ENCODE results near the gene CHL1.

CHL1 gene

DNA sequence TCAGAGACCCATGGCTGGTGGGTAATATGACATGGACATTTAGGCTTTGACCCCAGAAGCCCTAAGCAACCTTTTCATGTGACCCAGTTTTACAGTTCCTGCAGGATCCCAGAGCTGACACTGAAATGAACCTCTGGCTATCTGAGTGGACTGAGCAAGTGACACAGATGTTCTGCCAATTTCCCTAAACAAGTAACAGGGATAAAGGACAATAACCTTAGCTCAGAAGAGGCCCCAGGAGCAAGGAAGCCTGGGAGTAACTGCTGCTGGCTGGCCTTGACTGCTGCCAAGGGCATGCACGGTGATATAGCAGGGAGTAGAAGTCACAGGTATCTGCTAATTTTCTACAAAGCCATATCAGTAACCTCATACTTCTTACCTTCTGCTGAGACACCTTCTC is 177.9 kb downstream of the CHL1 start:
- H3K4me3 ChIP-seq (ENCODE audit: low read length) = no peak overlapping the region
- no peak overlapping the region for H3K4me2 ChIP-seq (ENCODE audit: low read depth, low read length)
- no peaks in the 10 kb centered on the region for H3K36me3 ChIP-seq (replicated peaks; ENCODE audit: insufficient read depth, low read length)
- no peak overlapping the region for H3K9ac ChIP-seq (ENCODE audit: low read length)
- no peak for TF ChIP-seq EZH2phosphoT487 (IDR thresholded peaks at IDR 0.05; ENCODE audit: low read length)
- TF ChIP-seq, protein P1, sequence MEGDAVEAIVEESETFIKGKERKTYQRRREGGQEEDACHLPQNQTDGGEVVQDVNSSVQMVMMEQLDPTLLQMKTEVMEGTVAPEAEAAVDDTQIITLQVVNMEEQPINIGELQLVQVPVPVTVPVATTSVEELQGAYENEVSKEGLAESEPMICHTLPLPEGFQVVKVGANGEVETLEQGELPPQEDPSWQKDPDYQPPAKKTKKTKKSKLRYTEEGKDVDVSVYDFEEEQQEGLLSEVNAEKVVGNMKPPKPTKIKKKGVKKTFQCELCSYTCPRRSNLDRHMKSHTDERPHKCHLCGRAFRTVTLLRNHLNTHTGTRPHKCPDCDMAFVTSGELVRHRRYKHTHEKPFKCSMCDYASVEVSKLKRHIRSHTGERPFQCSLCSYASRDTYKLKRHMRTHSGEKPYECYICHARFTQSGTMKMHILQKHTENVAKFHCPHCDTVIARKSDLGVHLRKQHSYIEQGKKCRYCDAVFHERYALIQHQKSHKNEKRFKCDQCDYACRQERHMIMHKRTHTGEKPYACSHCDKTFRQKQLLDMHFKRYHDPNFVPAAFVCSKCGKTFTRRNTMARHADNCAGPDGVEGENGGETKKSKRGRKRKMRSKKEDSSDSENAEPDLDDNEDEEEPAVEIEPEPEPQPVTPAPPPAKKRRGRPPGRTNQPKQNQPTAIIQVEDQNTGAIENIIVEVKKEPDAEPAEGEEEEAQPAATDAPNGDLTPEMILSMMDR (IDR thresholded peaks at IDR 0.05; ENCODE audit: low read length) = no peak
- TF ChIP-seq EZH2 (optimal IDR thresholded peaks at IDR 0.05; ENCODE audit: low read depth, low read length) = no peak
- H2AFZ ChIP-seq (ENCODE audit: low read length) = no peak overlapping the region
- no peaks in the 10 kb centered on the region for H3K4me1 ChIP-seq (ENCODE audit: low read length)
- H4K20me1 ChIP-seq (ENCODE audit: insufficient read depth, low read length) = no peaks in the 10 kb centered on the region
- H3K9me2 ChIP-seq (replicated peaks; ENCODE audit: insufficient read depth, low read length) = no peaks in the 10 kb centered on the region
- H3K9me3 ChIP-seq (replicated peaks; ENCODE audit: insufficient read depth, low read length) = no peaks in the 10 kb centered on the region
- H3K79me2 ChIP-seq (ENCODE audit: low read length) = no peaks in the 10 kb centered on the region
- no peak for DNase-seq
- H3F3A ChIP-seq (ENCODE audit: insufficient read depth, low read length) = no peaks in the 10 kb centered on the region
- H3K27ac ChIP-seq (ENCODE audit: low read length) = no peak overlapping the region
- H3K27me3 ChIP-seq (replicated peaks; ENCODE audit: insufficient read depth, low read length) = no peaks in the 10 kb centered on the region

DNA sequence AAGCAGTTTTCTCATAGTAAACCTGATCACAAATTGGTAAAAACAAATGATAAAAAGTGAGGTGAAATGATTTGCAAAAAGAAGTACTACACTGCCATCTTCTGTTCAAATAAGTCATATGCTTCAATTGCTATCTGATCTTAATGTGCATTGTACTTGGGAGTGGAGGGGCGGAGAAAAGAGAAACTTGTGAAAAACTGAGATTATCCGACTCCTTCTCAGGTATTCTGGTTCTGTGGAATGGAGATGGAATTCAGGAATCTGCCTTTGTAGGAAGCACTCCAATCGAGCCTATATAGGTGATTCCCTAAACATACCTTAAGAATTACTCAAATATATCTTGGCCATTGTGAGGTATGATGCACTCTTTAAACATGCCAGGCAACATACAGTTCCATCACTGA is 180.6 kb downstream of the CHL1 start:
- no peaks in the 10 kb centered on the region for H3K9me3 ChIP-seq (replicated peaks; ENCODE audit: insufficient read depth, low read length)
- TF ChIP-seq, protein P1 (IDR thresholded peaks at IDR 0.05; ENCODE audit: low read length) = peak; percentile 43
- TF ChIP-seq EZH2phosphoT487 (IDR thresholded peaks at IDR 0.05; ENCODE audit: low read length) = no peak
- no peaks in the 10 kb centered on the region for H3K9me2 ChIP-seq (replicated peaks; ENCODE audit: insufficient read depth, low read length)
- no peaks in the 10 kb centered on the region for H4K20me1 ChIP-seq (ENCODE audit: insufficient read depth, low read length)
- H3F3A ChIP-seq (ENCODE audit: insufficient read depth, low read length) = no peaks in the 10 kb centered on the region
- H2AFZ ChIP-seq (ENCODE audit: low read length) = no peak overlapping the region
- H3K36me3 ChIP-seq (replicated peaks; ENCODE audit: insufficient read depth, low read length) = no peaks in the 10 kb centered on the region
- no peak overlapping the region for H3K4me3 ChIP-seq (ENCODE audit: low read length)
- no peaks in the 10 kb centered on the region for H3K27me3 ChIP-seq (replicated peaks; ENCODE audit: insufficient read depth, low read length)
- no peaks in the 10 kb centered on the region for H3K4me1 ChIP-seq (ENCODE audit: low read length)
- H3K9ac ChIP-seq (ENCODE audit: low read length) = no peak overlapping the region
- H3K27ac ChIP-seq (ENCODE audit: low read length) = no peak overlapping the region
- no peak overlapping the region for H3K4me2 ChIP-seq (ENCODE audit: low read depth, low read length)
- DNase-seq = peak; percentile 20
- no peaks in the 10 kb centered on the region for H3K79me2 ChIP-seq (ENCODE audit: low read length)

DNA sequence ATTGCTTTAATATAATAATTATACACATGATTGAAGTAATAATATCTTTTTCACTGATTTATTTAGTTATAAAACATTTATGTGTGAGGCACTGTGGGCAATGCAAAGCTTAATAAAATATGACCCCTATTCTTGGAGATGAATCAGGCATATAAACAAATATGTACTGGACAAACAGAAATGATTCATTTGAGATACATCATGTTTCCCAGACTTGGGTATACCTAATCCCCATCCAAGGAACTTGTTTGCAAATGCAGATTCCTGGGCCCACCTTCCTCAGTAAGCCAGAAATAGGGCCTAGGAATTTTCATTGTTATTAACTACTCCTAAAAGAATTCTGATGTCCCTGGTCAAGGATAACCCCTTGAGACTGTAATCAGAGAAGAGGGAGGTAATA is 184.2 kb downstream of the CHL1 start:
- H3K9me2 ChIP-seq (replicated peaks; ENCODE audit: insufficient read depth, low read length) = no peaks in the 10 kb centered on the region
- H3K79me2 ChIP-seq (ENCODE audit: low read length) = no peaks in the 10 kb centered on the region
- DNase-seq = no peak
- no peaks in the 10 kb centered on the region for H3K27me3 ChIP-seq (replicated peaks; ENCODE audit: insufficient read depth, low read length)
- no peak overlapping the region for H3K9ac ChIP-seq (ENCODE audit: low read length)
- no peak for TF ChIP-seq EZH2 (optimal IDR thresholded peaks at IDR 0.05; ENCODE audit: low read depth, low read length)
- no peaks in the 10 kb centered on the region for H3K9me3 ChIP-seq (replicated peaks; ENCODE audit: insufficient read depth, low read length)
- no peaks in the 10 kb centered on the region for H3F3A ChIP-seq (ENCODE audit: insufficient read depth, low read length)
- H3K4me1 ChIP-seq (ENCODE audit: low read length) = no peaks in the 10 kb centered on the region
- H3K4me2 ChIP-seq (ENCODE audit: low read depth, low read length) = no peak overlapping the region
- H4K20me1 ChIP-seq (ENCODE audit: insufficient read depth, low read length) = no peaks in the 10 kb centered on the region
- no peaks in the 10 kb centered on the region for H3K36me3 ChIP-seq (replicated peaks; ENCODE audit: insufficient read depth, low read length)
- no peak overlapping the region for H2AFZ ChIP-seq (ENCODE audit: low read length)
- no peak overlapping the region for H3K4me3 ChIP-seq (ENCODE audit: low read length)
- H3K27ac ChIP-seq (ENCODE audit: low read length) = no peak overlapping the region

GRCh38 chr3:385151-385550 is 188.6 kb downstream of the CHL1 start:
- Histone ChIP-seq H2AFZ (ENCODE audit: low read length) (no peak overlapping the region), H3K9me2 (replicated peaks; ENCODE audit: insufficient read depth, low read length) (no peaks in the 10 kb centered on the region), H3K4me2 (ENCODE audit: low read depth, low read length) (no peak overlapping the region), H3K27me3 (replicated peaks; ENCODE audit: insufficient read depth, low read length) (no peaks in the 10 kb centered on the region), H3K79me2 (ENCODE audit: low read length) (no peaks in the 10 kb centered on the region), H3K9ac (ENCODE audit: low read length) (no peak overlapping the region), H3K9me3 (replicated peaks; ENCODE audit: insufficient read depth, low read length) (no peaks in the 10 kb centered on the region), H3F3A (ENCODE audit: insufficient read depth, low read length) (no peaks in the 10 kb centered on the region), H4K20me1 (ENCODE audit: insufficient read depth, low read length) (no peaks in the 10 kb centered on the region), H3K27ac (ENCODE audit: low read length) (no peak overlapping the region), H3K4me1 (ENCODE audit: low read length) (no peaks in the 10 kb centered on the region), H3K4me3 (ENCODE audit: low read length) (no peak overlapping the region), H3K36me3 (replicated peaks; ENCODE audit: insufficient read depth, low read length) (no peaks in the 10 kb centered on the region)
- no peak for DNase-seq
- TF ChIP-seq EZH2 (optimal IDR thresholded peaks at IDR 0.05; ENCODE audit: low read depth, low read length) = no peak
- TF ChIP-seq, protein P1 (IDR thresholded peaks at IDR 0.05; ENCODE audit: low read length) = no peak

Data from MM.1S (cell line).